ENCODE measurements around the gene KAT6B.

GRCh38 chr10:75029857-75030256 is 203.5 kb downstream of the KAT6B start:
- TF ChIP-seq CTCF (IDR thresholded peaks at IDR 0.05; ENCODE audit: poor library complexity) (no peak), EZH2 (IDR thresholded peaks at IDR 0.05; ENCODE audit: borderline replicate concordance) (no peak)

Measured in hepatocyte (in vitro differentiated cells).